Small intestine (tissue), 7 donors: ENCODE results near the gene TMEM255B. TPM values are rescaled to one million over a fixed set of nuclear protein-coding genes. Genes with fewer than 3 reads are reported as not detected.

Experiments
- DNase-seq, 2 donors: peaks; one replicate each; pipeline versions ENCODE4 v3.0.0 to v3.0.0-alpha.2; 2013
- FAIRE-seq: peaks from 2 replicates; lab custom pipeline; 2012; peaks lifted over from hg19 to GRCh38; lab: Jason Lieb, UNC
- H3K27ac ChIP-seq, 3 donors: one replicate each; pipeline ENCODE4 v1.5.1; 2013; ENCODE audit warnings: low read length in 2 of 3, mild to moderate bottlenecking in 2 of 3, control low read depth in 1 of 3, inconsistent platforms in 1 of 3, low read depth in 1 of 3, moderate library complexity in 1 of 3
- H3K27me3 ChIP-seq, 3 donors: one replicate each; pipeline ENCODE4 v1.6.1; 2013; ENCODE audit warnings: low read length in 3 of 3, inconsistent platforms in 1 of 3; ENCODE audit not compliant: control insufficient read depth in 3 of 3, insufficient read depth in 3 of 3
- H3K36me3 ChIP-seq, 3 donors: one replicate each; pipeline ENCODE4 v1.6.1; 2013; ENCODE audit warnings: low read length in 3 of 3, inconsistent platforms in 1 of 3, low read depth in 1 of 3, mild to moderate bottlenecking in 1 of 3, moderate library complexity in 1 of 3; ENCODE audit not compliant: control insufficient read depth in 3 of 3, insufficient read depth in 2 of 3
- H3K4me1 ChIP-seq, 3 donors: one replicate each; pipeline ENCODE4 v1.6.1; 2013; ENCODE audit warnings: low read length in 2 of 3, inconsistent platforms in 1 of 3, low read depth in 1 of 3, mild to moderate bottlenecking in 1 of 3, moderate library complexity in 1 of 3; ENCODE audit not compliant: control insufficient read depth in 3 of 3, insufficient read depth in 2 of 3
- H3K4me3 ChIP-seq, 3 donors: one replicate each; pipeline ENCODE4 v1.5.1; 2013; ENCODE audit warnings: low read length in 3 of 3, control low read depth in 1 of 3, inconsistent platforms in 1 of 3, low read depth in 1 of 3, mild to moderate bottlenecking in 1 of 3, moderate library complexity in 1 of 3
- H3K9me3 ChIP-seq, 2 donors: one replicate each; pipeline ENCODE4 v1.6.1; 2013; ENCODE audit warnings: low read depth in 1 of 2, low read length in 1 of 2; ENCODE audit not compliant: control insufficient read depth in 2 of 2, insufficient read depth in 1 of 2
- WGBS, 3 donors: extraction: QIAGEN DNeasy Blood & Tissue Kit; methylation state at CpG; one replicate each; pipeline ENCODE4 v1.1.7; 2013; 5-methylcytosine and 5-hydroxymethylcytosine counted together
- polyA plus RNA-seq, 4 donors: library from polyadenylated mRNA; stranded (reverse) in 3 of 4; unstranded in 1 of 4; fragments of 200-250 nt in 3 of 4; fragments of 120-200 nt in 1 of 4; gene quantifications; one replicate each; pipeline versions ENCODE4 v1.2.1 to v1.2.3, GENCODE V29; 2013
- donor health status: healthy with polysubstance abuse.
- donor health status: control.
- donor health status: control.
- donor health status: Bipolar disorder and iron deficiency.
- donor health status: healthy.

The TMEM255B gene
- polyA plus RNA-seq, 4 donors, result 1.4 to 9.3 (median 2.6) TPM; not detected in 1

- H3K27ac ChIP-seq, result no peak overlapping the region
- H3K36me3 ChIP-seq, result no peaks in the 10 kb centered on the region
- H3K4me3 ChIP-seq, result no peak overlapping the region
- no peaks in the 10 kb centered on the region for H3K4me1 ChIP-seq
- WGBS, 3 donors, result 83 to 86% (median 85%) methylated on average over 19 of the region's 19 CpGs
- H3K27me3 ChIP-seq, result peaks cover 0 to 17% (median 0%) of the 10 kb centered on the region in 3 donors
- no peaks in the 10 kb centered on the region for H3K9me3 ChIP-seq
- DNase-seq (no peak), FAIRE-seq (no peak)
Measured at GRCh38 chr13:113764793-113765563, 6.0 kb downstream of the TMEM255B start.

- no peaks in the 10 kb centered on the region for H3K4me1 ChIP-seq
- H3K27me3 ChIP-seq, result peaks cover 0 to 13% (median 0%) of the 10 kb centered on the region in 3 donors
- no peaks in the 10 kb centered on the region for H3K36me3 ChIP-seq
- H3K27ac ChIP-seq, result no peak overlapping the region
- 31 to 51% (median 46%) methylated on average over 4 of the region's 4 CpGs for WGBS, 3 donors
- FAIRE-seq (no peak), DNase-seq (no peak)
- H3K4me3 ChIP-seq, result no peak overlapping the region
- H3K9me3 ChIP-seq, result no peaks in the 10 kb centered on the region
Measured at GRCh38 chr13:113765564-113765910, 6.5 kb downstream of the TMEM255B start.

GRCh38 chr13:113766035-113766800, 7.2 kb downstream of the TMEM255B start:
- H3K4me3 ChIP-seq, result no peak overlapping the region
- H3K4me1 ChIP-seq, result no peaks in the 10 kb centered on the region
- no peaks in the 10 kb centered on the region for H3K9me3 ChIP-seq
- FAIRE-seq (no peak), DNase-seq (no peak)
- peaks cover 0 to 7% (median 0%) of the 10 kb centered on the region in 3 donors for H3K27me3 ChIP-seq
- no peaks in the 10 kb centered on the region for H3K36me3 ChIP-seq
- WGBS, 3 donors, result 78 to 82% (median 81%) methylated on average over 30 of the region's 30 CpGs
- no peak overlapping the region for H3K27ac ChIP-seq

- DNase-seq (no peak), FAIRE-seq (no peak)
- 79 to 83% (median 83%) methylated on average over 2 of the region's 2 CpGs for WGBS, 3 donors
- H3K27me3 ChIP-seq, result no peaks in the 10 kb centered on the region
- H3K4me3 ChIP-seq, result no peak overlapping the region
- no peaks in the 10 kb centered on the region for H3K36me3 ChIP-seq
- H3K4me1 ChIP-seq, result no peaks in the 10 kb centered on the region
- no peaks in the 10 kb centered on the region for H3K9me3 ChIP-seq
- H3K27ac ChIP-seq, result no peak overlapping the region
Measured at GRCh38 chr13:113767366-113767765, 8.3 kb downstream of the TMEM255B start.

GRCh38 chr13:113768018-113768905, 9.2 kb downstream of the TMEM255B start:
- FAIRE-seq, result no peak

GRCh38 chr13:113769106-113769505, 10.1 kb downstream of the TMEM255B start:
- H3K36me3 ChIP-seq, result no peaks in the 10 kb centered on the region
- FAIRE-seq, result no peak
- no peaks in the 10 kb centered on the region for H3K4me1 ChIP-seq
- H3K27ac ChIP-seq, result no peak overlapping the region
- WGBS, 3 donors, result 83 to 86% (median 86%) methylated on average over 5 of the region's 5 CpGs
- H3K9me3 ChIP-seq, result no peaks in the 10 kb centered on the region
- no peaks in the 10 kb centered on the region for H3K27me3 ChIP-seq
- DNase-seq, result no peak
- no peak overlapping the region for H3K4me3 ChIP-seq

More at GRCh38 chr13:113768018-113768905, 9.2 kb downstream of the TMEM255B start:
- no peak overlapping the region for H3K4me3 ChIP-seq
- no peak overlapping the region for H3K27ac ChIP-seq
- no peaks in the 10 kb centered on the region for H3K4me1 ChIP-seq
- no peaks in the 10 kb centered on the region for H3K27me3 ChIP-seq
- H3K36me3 ChIP-seq, result no peaks in the 10 kb centered on the region
- 90 to 95% (median 93%) methylated on average over 28 of the region's 28 CpGs for WGBS, 3 donors
- H3K9me3 ChIP-seq, result no peaks in the 10 kb centered on the region
- DNase-seq, result no peak

GRCh38 chr13:113769881-113770280, 10.9 kb downstream of the TMEM255B start:
- Histone ChIP-seq H3K36me3 (no peaks in the 10 kb centered on the region), H3K27ac (no peak overlapping the region), H3K4me1 (no peaks in the 10 kb centered on the region), H3K4me3 (no peak overlapping the region), H3K9me3 (no peaks in the 10 kb centered on the region), H3K27me3 (peaks cover 0 to 3% (median 0%) of the 10 kb centered on the region in 3 donors)
- DNase-seq (no peak), FAIRE-seq (no peak)
- WGBS, 3 donors, result 81 to 88% (median 85%) methylated on average over 13 of the region's 13 CpGs

- DNase-seq (no peak), FAIRE-seq (no peak)
- Histone ChIP-seq H3K27ac (no peak overlapping the region), H3K4me3 (no peak overlapping the region), H3K4me1 (no peaks in the 10 kb centered on the region), H3K27me3 (peaks cover 0 to 3% (median 0%) of the 10 kb centered on the region in 3 donors), H3K36me3 (no peaks in the 10 kb centered on the region), H3K9me3 (no peaks in the 10 kb centered on the region)
- 86 to 93% (median 93%) methylated on average over 8 of the region's 8 CpGs for WGBS, 3 donors
Measured at GRCh38 chr13:113770441-113770840, 11.4 kb downstream of the TMEM255B start.
